HG03521 (cell line): ENCODE data around the gene GSDME.

Experiments used
- ATAC-seq: cut with Tn5 transposase; IDR thresholded peaks from one replicate; pipeline ENCODE4 v1.9.1; 2021; ENCODE audit warnings: mild to moderate bottlenecking, moderate library complexity; ENCODE audit not compliant: unreplicated experiment

Gene GSDME

DNA sequence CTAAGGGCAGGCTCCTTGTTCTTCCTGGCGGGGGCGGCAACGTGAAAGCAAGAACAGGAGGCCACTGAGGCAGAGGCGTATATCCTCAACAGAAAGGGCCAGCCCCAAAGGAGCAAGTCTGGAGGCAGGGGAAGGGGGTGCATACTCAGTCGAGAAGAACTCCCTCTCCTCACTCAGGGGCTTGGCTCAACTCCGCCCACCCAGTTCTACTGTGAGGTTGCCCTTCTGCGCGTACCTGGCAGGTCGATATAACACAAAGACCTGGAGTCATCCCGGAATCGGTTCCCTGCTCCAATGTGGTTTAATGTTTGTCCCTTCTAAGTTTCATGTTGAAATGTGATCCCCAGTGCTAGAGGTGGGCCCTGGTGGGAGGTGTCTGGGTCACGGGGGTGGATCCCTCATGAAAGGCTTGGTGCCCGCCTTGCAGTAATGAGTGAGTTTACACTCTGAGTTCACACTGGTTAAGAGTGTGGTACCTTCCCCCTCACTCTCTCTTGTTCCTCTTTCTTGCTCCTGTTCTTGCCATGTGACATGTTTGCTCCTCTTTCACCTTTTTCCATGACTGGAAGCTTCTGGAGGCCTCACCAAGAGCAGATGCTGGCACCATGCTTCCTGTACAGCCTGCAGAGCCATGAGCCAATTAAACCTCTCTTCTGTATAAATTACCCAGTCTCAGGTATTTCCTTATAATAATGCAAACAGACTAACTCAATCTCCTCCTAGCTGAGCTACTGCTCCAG is 32.6 kb downstream of the GSDME start:
- no peak for ATAC-seq

DNA sequence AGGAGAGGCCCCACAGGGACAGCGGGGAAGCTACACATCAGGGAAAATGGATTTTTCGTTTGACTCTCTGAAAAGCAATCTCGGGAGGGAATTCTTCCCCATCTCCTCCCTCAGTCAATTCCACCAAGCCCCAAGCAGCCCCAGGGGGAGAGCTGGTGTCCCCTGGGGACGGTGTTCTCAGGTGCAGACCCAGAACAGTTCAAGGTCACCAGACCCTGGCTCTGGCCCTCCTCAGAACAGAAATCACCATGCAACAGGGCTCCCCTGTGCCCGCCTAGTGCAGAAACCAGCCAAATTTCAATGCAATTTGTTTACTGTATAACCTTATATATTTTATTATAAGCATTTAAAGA is 34.1 kb downstream of the GSDME start:
- ATAC-seq, result no peak

DNA sequence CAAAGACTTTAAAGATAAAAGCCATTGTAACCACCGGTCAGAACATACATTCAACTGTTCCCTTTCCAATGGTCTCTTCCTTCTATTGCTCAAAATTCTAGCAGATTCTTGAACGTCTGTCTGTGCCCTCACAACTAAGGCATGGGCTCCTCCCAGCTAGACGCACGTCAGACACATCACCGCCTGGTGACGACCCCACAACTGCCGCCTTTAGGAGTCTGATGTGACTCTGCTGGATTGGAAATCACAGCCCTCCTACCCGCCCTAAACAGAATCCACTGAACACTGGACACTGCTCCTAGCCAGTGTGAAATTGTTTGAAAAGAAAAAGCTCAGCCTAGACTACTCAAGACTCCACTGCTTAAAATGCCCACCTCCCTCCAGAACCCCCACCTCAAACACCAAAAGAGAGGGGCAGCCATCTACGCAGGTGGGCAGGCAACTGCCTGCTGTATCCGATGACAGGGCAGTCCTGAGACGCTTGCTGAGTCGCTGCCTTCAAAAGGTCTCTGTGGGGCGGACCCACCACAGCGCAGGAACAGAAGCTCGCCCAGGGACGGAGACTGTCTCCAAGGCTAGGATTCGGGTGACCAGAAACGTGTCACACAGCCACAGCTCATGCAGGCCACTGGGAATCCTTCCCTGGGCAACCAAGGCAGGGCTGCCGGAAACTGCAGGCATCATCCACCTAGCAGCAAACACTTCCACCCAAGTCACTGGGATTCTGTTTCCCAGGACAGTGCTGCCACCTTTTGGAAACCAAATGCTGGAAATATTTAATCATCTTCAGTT is 34.7 kb downstream of the GSDME start:
- no peak for ATAC-seq

DNA sequence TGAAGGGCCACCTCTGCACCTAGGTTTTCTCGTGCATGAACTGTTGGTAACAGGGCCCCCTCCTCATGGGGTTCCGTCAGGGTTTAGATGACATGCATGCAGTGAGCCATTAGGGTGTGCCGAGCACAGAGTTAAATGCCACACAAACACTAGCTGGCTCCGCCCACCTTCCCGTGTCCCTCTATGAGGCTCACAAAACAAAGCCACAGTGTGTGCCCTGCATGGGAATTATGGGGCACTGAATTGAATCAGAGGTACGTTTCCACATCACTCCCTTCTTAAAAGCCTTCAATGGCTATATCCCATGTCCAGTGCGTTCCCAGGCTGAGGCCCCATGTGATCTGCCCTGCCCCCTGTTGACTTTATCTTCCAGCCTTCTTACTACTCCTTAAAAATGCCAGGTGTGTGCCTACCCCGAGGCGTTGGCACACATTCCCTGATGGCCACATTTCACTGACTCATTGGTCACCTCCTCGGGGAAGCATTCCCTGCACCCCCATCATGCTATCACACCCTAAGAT is 35.7 kb downstream of the GSDME start:
- ATAC-seq, result no peak

DNA sequence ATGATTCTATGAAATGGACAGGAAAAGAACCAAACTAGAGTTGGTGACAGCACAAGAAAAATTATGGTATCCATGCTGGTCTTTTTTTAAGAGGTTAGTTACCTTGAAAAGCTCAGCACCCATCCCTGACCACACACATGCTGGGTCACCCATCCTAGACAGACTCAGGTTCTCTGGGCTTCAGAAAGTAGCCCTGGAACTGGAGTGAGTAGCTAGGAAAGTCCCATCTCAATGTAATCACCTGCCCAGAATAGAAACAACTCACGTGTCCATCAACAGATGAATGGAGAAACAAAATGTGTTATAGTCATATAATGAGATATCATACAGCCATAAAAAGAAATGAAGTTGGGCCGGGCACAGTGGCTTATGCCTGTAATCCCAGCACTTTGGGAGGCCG is 37.0 kb downstream of the GSDME start:
- ATAC-seq, result no peak

DNA sequence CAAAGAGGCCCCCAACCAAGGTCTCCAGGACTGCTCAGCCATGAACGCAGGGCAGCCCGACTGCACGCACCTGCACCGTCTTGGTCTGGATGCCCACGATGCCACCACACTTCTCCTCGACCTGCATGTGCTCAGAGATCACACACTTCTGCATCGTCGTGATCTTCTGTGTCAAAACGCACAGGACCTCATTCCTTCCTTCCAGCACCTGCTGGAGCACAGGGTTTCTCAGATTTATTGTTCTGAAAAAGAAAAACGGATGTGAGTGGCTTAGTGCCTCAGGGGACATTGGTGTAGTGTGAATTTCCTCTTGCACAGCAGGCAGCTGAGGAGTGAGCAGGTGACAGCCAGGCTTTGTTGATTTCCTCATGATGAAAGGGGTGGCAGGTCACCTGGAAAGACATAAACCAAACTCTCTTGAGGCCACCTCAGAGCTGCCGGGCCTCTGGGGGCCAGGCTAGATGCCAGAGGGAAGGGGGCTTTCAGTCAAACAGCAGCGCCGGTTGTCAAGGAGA is 38.2 kb downstream of the GSDME start:
- peak; percentile 52 for ATAC-seq

DNA sequence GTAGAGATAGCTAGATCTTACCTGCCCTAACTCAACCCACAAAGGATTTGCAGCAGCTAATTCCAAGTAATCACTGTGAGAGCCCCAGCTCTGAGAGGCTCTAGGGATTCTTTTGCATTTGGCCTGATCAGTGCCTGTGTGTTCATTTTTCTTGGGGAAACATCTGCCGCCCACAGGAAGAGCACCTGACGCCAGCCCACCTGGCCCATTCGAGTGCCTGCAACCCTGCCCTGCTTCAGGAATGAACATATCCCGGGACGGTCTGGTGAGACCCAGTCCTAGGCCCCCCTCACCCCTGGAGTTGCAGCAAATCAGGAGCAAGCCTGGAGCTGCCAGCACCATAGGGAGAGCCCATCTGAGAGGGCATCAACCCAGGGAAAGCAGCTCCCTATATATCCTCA is 38.8 kb downstream of the GSDME start:
- no peak for ATAC-seq

DNA sequence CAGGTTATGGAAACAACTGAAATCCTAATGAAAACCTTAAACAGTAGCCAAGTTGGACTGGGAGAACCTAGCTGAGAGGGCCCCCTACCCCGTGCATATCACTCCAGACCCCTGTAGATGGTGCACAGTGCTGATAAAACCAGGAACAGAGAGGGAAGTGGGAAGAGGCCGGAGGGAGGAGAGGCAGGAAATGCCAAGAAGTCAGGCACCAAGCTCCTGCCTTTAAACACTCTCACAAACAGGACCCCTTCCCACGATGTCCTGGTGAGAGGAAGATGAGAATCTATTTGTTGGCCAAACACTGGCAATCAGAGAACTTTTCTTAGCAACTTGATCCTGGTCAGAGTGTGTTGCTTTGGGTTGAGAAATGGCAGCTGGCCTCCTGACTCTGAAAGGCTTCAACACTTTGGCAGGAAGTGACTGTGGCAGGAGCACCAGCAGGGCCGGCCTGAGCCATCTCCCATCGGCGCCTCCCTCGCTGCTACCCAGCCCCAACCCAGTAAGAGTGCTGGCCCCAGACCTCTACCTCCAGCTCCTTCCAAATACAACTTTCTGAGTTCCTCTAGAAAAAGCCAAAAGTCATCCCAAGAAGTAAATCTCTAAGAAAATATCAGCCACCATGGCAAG is 39.5 kb downstream of the GSDME start:
- ATAC-seq, result no peak

DNA sequence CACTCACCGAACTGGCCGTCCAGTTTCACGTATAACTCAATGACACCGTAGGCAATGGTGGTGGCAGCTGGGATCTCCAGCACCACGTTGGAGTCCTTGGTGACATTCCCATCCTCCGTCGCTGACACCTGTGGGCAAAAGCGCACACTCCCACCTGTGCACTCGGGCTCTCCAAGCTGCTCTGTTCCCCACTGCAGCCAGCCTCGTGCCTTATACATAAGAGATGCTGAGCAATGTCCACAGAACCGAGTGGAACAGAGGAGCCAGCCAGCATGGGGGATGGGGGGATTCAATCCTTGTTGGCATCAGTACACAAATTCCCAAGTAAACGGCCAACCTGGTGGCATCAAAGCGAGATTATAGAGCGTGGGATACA is 40.0 kb downstream of the GSDME start:
- no peak for ATAC-seq

DNA sequence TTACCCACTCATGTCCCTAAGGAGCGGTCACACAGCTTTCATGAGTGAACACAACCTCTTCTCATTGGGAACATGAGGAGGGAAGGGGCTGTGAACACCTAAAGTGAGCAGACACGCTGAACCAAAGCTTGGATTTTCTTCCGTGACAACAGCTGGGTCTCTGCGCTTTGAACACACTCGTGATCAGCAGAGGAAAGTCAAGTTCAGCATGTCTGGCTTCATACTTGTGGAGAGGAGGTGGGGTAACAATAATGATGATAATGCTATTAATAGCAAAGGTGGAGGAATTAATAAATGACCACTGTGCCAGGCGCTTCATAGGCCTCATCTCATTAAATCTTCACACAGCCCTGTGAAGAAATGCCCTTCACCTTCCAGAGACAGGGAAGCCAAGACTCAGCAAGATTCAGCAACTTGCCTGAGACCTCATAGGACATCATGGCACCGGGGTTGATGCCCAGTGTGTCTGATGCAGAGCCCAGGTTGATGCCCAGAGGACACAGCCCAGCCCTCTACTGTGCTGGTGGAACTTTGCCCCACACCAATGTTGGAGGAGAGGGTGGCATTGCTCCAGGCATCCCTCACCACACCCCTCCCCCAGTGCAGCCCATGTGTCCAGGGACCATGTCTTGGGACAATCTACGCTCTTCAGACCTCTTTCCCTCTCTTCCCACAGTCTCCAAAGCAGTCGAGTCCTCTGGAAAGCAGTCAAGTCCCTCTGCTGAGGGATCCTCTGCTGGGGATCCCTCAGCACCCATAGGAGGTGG is 40.6 kb downstream of the GSDME start:
- ATAC-seq, result no peak

DNA sequence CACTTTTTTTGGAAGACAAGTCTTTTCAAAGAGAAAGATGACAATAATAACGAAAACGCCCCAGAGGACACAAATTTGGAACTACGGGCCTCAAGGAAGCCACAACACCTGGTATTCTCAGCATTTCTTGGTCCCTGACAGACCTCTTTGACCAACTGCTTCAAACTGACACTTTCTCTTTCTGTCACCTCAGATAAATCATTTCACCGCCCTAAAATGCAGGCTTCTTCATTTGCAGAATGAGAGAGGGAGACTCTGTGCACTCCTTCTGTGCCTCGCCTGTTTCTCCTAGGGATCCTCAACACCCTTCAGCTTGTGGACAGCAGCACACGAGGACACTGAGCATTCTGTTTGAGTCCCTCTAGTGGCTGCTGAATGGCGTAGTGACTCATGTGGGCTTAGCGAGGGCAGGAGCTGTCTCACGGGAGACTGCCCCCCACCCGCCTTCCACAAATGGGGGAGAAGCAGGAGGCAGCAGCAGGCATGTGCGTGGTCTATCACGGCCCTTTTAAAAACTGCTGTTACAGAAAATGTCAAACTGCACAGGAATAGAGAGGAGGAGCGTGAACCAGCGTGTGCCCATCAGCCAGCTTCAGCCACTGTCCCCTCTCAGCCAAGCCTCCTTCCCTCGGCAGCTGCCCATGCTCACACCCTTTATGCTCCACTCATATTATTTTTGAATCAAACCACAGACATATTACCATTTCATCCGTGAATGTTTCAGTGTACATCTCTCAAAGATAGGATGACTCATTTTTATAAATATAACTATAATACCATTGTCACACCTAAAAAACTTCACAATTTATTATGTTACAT is 41.4 kb downstream of the GSDME start:
- peak; percentile 44 for ATAC-seq

DNA sequence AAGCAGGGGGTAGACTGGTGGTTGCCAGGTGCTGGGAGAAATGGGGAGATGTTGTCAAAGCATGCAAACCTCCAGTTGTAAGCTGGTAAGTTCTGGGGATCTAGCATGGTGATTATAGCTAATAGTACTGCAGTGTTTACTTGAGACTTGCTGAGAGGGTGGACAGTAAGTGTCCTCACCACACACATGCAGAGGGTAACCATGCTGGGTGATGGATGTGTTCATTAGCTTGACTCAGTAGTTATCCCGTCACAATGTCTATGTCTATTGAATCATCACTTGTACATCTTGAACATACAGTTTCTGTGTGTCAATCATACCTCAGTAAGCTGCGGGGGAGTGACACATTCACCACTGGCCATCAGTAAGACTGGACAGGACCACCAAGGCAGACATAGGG is 42.1 kb downstream of the GSDME start:
- ATAC-seq, result peak; percentile 11

DNA sequence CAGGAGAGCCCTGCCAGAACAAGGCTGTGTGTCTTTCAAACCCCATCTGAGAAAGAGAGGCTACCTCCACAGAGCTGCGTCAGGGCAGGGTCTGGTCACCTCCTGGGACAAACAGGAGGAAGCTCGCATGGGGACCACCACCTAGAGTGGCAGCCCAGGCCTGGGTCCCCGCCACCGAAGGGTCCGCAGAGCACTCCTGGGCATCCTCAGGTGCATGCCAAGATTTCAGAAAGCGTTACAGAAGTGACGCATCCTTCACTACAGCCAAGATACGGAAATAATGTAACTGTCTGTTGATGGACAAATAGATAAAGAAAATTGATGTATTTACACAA is 42.6 kb downstream of the GSDME start:
- ATAC-seq, result no peak

DNA sequence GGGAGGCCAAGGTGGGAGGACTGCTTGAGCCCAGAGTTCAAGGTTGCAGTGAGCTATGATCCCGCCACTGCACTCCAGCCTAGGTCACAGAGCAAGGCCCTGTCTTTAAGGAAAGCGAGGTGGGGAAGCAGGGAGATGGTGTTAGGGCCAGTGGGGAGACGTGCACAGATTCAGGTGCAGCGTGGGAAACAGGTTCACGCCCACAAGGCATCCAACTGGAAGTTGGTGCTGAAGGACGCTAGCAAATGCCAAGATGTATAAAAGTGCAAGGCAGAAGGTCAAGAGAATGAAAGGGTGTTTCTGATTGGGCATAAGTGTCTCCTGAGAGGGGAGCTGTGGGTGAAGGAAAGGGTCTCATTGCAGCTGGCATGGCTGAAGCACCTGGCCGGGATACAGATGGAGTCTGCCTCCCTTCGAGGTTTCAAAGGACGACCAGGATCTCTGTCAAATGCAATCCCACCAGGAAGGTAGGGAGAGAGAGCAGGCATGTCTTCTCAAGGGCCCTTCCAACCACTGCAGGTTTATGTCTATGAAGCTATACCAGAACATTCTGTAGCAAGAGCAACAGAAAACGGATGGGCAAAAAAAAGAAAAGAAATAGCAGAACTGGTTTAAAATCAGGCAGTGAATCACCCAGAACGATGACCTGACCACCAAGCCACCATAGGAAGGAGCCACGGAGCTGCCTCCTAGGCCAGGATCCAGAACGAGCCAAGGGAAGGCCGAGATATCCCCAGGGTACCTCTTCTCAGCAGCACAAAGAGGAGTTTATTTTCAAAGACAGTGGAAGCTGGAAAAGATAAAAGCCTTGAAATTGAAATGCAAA is 43.2 kb downstream of the GSDME start:
- no peak for ATAC-seq

DNA sequence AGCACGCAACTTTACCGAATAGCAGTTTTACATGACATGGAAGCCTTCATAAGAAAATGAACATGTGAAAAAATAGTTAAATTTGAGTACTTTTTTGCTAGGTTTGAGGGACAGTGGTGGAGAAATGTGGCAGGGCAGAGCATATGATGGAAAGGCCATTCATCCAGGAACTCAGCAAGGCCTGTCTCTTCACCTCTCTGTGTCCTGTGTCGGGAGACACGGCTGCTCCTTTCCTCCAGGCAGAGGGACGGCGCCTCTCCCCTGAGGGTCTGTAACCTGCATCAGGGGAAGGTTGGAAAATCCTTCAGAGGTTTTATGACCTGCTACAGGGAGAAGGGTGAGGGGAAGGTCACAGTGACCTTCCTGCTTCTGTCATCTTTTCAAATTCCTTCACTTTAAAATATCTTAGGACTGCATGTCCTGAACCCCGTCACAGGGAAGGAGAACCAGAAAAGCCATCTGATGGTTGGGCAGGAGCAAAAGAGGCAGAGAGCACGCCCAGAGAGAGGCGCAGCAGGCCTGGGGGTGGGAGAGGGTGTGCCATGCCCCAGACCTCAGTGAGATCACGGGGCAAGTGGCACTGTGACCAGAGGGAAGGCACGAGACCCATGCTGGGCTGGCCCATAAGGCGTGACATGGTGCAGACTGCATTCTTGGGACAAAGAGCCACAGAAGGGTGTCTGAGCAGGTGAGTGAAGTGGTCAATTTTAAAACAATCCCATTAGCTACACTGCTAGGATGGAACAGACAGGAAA is 44.0 kb downstream of the GSDME start:
- ATAC-seq, result no peak

DNA sequence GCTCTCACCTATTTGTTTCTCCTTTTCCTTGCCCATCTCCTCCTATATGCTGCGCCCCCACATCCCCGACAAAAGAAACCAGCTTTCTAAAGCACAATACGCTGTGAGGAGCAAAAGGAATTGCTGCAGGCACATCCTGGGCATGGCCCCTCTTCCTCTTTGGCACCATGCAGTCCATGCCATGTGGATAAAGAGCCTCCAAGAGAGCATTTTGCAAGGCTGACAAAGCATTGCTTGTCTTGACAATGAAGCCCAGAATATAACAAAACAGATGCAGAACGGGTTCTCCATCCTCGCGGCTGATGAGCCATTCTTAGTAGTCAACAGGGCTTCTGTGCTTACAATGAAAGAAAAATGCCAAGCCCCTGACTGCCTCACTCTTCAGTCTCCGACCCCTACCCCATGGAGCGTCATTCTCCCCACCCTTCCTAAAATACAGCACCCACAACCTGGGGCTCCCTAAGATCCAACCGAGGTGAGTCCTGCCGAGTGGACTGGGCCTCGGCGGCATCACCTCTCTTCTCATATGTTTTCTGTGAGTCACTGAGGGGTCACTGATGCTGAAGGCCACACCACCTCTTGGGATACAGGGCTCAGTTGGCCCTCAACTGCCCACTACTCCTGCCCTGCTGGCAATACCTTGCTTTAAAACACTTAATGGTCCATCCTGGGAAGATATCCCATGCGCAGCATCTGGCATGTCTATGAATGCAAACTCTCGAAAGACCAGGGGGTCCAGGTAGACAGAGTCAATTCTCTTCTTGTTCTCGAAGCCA is 47.5 kb downstream of the GSDME start:
- no peak for ATAC-seq

DNA sequence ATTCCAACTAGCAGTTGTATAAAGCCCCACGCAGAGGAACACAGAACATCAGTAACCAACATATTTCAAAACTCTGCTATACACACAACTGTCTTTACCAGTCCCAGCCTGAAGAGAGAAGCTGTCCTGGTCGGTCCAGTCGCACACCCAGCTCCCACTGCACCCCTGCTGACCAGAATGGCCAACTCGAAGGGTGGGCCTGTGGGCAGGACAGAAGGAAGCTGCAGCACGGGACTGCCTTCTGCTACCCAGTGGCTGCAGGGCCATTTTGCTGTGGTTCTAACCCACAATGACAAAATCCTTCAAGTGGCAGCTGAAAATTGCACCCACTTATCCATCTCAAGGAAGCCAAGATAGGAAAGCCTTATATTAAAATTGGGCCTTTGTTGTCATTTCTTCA is 48.2 kb downstream of the GSDME start:
- ATAC-seq, result no peak
